ENCODE measurements around the gene RFT1.

RFT1 gene

DNA sequence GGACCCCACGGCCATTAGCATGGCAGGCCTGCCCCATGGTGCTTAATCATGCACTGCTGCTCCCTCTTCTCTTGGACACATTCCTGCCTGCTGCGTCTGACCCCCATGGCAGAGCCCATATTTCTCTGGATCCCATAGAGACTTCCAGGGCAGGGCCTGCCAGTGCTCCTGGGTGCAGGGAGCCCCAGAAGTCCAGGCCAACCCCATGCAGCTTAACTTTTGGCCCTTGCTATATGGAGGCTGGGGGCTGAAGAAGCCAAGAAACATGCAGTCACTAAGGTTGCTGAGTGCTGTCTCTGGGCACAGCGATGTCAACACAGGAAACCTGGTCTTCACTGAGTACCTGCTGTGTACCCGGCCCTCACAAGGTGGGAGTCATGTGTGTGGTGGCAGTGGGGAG lies 19.5 kb upstream of the RFT1 start:
- no peak for DNase-seq

DNA sequence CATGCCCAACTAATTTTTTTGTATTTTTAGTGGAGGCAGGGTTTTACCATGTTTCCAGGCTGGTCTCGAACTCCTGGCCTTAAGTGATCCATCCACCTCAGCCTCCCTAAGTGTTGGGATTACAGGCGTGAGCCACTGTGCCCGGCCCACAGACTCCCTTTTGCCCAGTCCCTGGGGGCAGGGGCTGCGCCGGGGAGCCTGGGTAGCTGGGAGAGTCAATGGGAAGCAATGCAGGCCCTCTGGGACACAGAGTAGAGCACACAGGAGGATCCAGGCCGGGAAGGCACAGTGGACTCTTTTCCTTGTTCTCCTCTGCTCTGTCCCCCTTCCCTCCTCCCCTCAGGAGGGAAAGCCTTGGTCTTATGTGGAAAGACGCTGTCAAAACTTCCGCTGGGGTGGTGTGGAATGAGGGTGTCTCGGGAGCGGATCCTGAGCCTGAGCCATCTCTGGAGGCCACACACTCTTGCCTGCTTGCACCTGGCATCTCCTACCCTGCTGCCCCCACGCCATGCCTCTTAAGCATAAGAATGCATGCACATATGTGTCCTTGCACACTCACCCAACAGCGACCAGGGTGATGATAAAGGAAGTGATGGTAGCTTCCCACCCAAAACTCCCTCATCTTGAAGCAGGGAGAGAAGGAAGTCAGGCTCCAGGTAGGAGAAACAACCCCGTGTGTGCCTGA lies 18.9 kb upstream of the RFT1 start:
- no peak for DNase-seq

DNA sequence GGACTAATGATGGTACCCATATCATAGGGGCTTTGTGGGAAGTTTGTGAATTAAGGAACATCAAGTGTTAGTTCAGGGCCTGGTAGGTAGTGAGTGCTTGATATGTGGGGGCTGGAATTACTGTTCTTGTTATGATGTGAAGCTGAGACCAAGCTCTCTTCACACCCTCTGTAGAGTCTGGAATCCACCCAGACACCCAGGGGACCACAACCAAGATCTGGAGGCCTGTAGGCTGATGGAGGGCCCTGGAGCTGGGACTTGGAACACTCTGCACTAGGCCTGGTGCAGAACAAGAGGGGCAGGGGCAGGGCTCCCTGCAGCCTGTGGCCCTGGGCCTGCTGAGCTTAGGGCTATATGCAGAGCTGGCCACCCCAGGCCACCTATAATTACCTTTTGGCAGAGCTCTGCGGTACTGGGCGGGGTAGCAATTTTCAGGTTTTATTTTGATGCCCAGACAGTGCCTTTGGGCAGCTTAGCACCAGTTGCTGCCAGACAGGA lies 17.7 kb upstream of the RFT1 start:
- DNase-seq, result no peak

DNA sequence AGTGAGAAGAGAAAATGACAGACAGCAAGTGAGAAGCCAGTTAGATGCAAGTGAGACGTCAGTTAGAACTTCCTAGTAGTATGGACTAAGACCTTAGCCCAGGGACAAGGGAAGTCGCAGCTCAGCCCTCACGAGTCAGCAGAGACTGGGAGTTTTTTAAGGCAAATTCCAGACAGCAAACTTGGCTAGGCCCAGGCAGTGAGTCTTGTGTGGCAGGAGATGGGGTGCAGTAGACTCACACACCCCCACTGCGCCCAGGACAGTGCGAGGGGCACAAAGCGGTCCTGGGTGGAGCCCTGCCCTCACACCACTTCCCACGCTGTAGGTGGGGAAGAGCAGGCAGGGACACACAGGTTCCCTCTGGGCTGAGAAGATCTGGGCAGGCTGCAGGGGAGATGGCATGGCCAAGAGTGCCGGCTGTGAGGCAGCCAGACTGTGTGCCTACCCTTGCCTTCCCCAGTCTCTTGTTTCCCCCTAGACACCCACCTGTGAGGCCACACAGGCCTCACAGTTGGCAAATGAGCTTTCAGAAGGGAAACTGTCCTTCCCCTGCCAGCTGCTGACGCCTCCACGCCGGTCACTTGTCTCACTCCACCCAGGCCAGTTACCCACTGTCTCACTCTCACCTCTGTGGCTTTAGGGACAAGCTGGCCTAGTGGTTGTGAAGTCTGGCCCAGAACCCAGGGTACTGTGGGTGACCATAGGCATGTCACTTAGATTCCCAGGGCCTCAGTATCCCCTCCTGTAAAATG lies 17.1 kb upstream of the RFT1 start:
- no peak for DNase-seq

DNA sequence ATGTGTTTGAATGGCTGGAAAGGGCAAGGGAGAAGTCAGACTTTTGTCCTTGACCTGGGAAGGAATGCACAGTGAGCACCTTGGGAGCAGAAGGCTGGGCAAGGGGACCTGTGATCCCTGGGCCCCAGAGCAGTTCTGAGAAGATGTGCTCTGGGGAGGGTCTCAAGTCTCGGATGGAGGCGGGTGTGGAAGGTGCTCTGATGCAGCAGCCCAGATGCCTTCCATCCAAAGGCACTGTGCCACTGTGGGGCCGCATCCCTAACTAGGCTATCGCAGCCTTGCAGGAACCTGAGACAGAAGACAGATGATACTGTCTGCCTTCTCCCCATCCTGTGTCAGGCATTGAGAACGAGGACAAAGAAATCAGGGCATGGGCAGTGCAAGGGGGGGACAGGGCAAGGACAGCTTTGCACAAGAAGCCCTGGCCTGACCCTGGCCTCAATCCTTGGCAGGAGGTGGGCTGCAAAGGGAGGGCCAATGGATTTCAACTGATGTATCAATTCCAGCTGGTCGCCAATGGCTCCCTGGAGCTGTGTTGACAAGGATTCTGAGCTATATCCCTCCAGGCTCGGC lies 16.2 kb upstream of the RFT1 start:
- DNase-seq, result no peak

DNA sequence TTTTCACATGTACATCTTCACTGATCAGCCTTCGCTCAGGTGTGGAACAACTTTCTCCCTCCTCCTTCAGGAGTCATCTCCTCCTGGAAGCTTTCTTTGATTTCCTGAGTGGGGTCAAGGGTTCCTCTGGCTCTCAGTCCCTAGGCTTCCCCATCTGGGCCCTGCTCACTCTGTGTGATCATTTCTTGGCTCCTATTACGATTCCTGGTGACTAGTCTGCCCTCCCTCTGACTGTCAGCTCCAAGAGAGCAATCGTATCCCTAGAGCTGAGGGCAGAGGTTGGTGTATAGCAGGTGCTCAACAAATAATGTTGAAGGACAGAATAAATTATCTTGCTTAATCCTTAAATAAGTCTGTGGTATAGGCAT lies 15.5 kb upstream of the RFT1 start:
- DNase-seq, result no peak

DNA sequence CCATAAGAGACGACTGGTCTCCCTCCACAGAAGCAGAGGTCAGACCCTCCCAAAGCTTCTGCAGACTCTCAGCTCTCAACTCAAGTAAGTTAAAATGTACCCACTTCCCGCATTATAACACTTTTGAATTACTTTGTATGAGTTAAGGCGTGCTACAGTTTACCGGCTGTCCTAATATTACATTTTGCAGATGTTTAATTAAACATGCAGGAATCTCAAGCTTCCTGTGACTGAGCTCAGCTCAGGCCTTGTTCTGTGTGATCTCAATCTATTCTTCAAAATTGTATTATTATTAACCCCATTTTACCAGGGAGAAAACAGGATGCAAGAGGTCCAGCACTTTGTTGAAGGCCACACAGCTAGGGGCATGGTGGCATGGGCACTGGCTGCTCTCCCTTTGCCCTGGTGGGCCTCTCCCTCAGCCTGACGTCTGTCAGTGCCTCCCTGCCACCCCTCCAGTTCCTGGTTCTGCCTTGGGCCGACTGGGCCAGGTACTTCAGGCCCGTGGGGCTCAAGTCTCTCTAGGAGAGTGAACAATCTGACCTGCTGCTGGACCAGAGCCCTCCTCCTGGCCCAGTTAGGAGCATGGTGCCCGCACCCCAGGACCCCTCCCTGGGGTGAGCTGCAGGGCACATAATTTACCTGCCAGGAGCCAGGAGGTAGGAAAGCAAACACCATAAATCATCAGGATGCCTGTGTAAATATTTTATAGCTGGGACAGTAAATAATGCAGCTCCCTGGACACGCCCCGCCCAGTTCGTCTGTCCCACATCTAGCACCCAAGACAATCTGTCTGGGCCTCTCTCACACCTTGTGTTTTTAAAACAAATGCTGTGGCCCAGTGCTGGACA lies 14.9 kb upstream of the RFT1 start:
- no peak for DNase-seq

DNA sequence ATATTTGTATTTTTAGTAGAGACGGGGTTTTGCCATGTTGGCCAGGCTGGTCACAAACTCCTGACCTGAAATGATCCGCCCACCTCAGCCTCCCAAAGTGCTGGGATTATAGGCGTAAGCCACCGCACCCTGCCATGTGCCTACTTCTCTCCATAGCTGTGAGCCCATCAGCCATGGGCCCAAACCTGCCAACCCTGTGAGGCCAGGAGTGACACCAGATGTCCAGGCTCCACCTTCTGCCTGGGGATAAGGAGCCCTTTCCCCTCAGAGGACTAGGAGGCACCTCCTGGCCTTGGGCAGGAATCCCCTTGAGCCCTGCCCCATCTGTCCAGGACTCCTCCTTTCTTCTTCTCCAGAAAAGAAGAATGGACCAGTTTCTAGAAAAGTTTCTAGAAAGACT lies 14.2 kb upstream of the RFT1 start:
- DNase-seq, result no peak

DNA sequence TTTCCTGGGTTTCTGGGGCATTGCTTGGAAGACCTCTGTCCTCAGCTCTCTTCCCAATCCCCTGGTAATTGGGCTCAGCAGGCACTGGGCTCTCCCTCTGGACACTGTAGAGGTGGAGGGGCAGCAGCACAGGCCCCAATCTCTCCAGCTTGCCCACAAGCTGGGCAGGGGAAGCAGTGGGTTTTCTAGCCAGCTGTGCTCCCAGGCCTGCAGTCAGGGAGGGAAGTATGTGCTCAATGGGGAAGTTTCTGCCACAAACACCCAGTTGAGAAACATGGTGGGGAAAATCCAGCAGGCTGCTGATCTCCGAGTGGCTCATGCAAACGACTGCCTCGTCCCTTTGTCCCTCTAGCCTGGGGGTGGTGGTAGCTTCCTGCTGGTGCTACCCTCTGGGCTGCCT lies 12.8 kb upstream of the RFT1 start:
- DNase-seq, result no peak

DNA sequence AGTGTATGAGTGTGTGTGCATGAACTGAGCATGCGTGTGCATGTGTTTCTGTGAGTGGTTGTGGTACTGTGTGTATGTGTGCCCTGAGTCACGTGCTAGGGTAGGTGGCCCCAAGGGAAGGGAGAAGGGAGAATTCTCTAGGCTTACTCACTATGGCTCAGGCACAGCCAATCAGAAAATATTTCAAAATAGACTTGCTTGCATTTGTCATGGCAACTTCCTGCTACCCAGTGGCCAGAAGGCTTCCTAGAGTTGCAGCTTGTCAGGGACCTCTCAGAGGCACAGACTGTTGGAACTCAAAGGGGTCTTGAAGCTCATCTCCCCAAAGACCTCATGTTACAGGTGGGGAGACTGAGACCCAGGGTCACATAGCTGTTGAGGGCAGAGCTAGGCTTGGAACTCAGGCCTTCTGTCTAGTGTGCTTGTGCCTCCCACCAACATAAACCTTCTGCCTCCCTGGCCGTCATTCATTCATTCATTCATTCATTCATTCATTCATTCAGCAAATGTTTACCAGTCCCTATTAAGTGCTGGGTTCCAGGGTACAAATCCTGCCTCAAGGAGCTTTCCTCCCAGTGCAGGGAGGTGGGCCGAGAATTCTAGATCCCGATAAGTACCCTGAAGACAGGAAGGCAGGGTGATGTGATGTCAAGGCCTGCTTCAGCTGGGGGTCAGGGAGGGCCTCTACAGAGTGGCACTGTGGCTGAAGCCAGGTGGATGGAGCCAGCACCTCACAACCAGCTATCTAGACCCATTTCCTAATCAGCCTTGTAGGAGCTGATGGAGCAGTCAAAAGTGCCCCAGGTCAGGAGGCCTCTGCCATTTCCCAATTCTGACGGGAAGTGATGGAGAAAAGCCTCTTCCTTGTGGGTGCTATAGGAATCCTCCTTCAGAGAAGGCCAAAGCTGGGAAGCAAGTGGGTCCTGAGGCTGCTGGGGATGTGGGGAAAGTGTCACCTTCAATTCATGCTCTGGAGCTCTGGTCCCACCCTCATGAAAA lies 10.9 kb upstream of the RFT1 start:
- DNase-seq, result no peak

DNA sequence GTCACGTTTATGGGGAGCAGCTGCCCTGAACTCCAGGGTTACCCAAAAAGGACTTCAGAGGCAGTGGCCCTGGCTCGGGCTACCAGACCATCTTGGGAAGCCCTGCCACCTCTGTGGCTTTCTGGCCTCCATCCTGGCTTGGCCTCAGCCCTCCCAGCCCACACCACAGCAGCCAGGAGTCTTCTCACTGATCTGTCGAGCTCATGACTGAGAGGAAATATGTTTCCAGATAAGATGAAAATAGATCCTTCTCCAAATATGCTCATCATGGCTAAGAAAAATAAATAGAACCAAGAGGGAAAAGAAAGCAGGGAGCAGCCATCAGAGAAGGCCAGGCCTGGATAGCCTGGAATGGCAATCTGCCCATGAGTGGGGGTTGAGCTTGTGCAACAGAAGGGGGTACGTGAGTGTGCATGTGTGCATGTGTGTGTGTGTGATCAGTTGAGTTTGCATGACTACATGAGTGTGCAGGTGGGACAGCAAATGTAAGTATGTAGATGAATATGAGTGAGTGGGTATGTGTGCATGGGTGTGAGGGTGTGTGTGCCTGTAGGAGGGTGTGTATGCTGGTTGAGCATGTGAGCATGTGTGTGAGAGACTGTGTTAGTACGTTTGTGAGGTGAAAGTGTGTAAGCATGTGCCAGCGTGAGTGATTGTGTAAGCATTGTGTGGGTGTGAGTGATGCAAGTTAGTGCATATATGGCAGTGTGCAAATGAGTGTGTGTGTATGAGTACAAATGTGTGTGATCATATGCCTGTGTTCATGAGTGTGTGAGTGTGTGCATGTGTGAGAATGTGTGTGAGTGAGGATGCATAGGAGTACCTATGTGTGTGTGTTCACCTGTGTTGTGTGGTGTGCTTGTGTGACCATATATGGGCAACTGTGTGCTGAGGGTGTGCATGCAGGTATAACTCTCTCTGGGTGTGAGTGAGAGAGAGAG lies 9.9 kb upstream of the RFT1 start:
- no peak for DNase-seq

DNA sequence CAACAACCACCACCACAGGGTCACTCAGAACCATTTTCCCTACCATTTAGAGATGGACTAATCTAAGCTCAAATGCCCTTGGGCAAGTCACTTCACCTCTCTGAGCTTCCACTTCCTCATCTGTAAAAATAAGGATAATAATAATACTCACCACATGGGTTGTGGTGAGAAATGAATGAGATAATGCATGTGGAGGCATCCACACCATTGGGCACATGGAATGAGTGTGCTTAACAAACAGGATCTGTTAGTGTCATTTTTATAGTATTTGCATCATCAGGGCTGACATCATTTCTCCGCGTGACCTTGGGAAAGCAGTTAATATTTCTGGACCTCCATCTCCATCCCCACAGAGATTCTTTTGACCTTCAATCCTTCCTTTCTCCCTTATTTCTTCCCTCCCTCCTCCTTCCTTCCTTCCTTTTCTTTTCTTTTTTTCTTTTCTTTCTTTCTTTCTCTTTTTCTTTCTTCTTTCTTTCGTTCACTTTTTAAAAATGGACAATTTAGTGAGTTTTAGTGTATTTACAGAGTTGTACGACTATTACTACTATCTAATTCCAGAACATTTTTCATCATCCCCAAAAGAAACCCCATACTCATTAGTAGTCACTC lies 7.7 kb upstream of the RFT1 start:
- no peak for DNase-seq

DNA sequence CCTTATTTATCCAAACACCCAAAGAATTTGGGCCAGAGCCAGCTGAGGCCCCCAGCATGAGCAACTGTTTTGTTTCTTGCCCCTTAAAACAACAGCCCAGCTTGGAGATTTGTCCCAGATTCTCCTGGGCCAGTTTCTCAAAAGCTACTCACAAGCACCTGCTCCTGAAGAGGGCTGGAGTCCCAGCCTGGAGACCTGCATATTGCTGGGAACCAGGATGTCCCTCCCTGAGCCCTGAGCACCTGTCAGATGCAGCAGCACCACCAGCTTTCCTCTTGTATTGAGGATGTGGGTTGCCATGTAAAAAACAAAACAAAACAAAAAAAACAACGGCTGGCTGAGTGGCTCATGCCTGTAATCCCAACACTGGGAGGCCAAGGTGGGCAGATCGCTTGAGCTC lies 7.0 kb upstream of the RFT1 start:
- no peak for DNase-seq

DNA sequence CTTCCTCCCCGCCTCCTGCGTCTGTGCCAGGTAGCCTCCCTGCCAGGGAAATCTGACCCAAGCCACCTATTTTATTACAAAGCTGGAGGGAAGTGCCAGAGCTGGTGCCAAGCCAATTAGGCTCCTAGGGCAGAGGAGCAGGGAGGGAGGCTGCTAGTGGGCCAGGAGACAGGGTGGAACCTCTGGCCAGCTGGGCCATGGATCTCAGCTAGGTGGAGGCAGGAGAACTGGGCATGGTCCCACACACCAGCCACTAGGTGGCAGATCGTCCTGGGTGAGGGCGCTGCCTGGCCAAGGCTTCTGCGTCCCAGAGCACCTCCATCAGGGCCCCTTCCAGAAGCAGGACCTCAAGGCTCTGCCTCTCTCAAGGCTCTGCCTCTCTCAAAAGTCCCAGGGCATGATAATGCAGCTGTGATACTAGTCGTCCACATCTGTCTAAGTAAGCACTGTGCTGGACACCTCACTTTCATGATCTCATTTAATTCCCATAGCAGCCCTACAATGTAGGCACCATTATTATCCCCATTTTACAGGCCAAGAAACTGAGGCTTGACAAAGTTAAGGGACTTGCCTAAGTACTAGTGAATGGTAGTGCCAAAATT lies 4.5 kb upstream of the RFT1 start:
- peak; percentile 62 for DNase-seq

DNA sequence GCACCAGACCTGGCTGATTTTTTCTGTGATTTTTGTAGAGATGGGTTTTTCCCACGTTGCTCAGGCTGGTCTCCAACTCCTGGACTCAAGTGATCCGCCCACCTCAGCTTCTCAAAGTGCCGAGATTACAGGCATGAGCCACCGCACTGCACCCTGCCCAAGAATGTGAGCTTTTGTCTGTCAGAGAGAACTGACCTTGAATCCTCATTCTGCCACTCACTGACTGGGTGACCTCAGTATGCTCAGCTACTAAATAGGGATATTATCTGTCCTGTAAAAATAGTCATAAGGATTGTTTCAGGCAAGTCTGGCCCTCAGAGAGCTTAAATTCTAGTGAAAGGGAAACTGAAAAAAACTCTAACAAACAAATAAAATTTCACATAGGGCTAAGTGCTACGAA lies 2.1 kb upstream of the RFT1 start:
- DNase-seq, result no peak

DNA sequence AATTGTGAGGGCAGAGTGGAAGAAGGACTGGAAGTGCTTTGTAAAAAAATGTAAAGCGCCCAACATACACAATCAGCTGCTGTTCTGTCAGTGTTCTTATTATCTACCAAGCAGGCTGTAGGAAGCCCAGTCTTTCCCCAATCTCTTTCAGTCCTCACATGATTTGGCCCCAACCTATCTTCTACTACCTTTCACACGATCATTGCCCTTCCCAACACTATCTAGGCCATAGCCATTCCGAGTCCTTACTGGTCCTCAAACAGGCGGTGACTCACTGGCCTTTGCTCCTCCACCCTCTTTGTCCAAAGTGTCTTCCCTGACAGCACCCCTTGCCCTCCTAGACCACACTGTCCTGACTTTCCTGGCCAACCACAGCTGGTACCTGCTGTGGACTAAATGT lies 861 bp upstream of the RFT1 start:
- no peak for DNase-seq

DNA sequence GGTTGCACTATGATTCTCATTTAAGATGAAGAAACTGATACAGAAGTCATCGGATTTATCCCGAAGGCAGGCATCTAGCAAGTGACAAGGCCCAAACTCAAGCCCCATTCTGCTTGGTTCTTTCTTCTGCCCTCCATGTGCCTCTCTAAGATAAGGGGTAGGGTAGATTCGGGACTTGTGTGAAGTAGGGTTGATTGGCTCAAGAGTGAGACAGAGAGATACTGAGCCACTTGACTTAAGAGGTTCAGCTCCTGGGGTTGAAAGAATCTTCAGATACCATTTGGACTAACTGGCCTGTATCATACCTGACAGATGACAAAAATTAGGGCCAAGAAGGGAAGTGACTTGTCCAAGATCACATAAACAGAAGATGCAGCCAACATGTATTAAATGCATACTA lies 891 bp downstream of the RFT1 start:
- DNase-seq, result no peak

DNA sequence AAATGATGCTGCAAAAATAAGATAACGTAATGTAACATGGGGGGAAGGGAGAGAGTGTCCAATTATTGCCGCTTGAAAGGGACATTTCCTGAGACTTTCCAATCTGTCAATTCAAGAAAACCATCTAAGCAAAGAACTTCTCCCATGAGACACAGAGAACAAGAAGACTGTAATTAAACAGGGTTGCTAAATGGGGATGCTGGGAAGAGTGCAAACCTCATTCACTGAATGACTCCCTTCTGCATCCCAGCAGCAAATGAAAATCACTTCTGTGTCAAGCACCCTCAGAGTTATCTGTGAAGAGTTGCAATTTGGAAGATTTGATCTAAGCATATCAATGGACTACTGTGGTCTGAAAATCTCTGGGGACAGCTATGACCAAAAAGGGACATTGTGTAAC lies 3.6 kb downstream of the RFT1 start:
- DNase-seq, result no peak

DNA sequence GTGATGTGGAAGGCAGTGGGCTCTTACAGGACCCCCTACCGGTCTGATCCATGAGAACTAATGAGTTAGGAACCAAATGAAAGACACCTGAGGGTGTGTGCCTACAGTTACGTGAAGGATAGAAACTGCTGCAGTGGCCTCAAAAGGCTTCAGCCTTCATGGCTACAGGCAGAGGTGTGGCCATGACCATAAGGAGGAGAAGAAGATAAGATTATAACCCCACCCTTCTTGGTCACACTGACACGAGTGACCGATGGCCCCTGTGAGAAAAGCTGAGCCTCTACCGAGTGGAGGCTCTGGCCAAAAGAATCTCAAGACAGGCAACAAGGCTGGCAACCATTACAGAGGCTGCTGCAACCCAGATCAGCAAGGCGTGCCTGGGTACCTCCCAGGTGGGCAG lies 6.3 kb downstream of the RFT1 start:
- no peak for DNase-seq

DNA sequence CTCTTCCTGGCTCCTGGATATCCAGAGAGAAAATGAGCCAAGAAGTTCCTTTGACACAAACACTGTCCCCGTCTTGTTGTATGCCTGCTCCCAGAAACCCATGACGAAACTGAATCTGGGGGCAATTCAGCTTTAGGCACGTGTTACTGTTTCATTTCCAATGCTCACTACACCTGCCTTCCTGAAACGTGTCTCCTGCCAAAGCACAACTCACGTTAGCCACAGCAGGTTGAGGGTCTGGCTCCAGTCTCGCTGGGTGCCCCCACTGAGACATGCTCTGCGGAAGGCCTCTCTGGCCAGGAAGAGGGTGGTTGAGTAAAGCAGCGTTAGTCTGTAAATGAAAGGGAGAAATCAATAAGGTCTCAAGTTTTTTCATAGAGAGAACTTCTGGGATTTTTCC lies 6.7 kb downstream of the RFT1 start:
- DNase-seq, result no peak
